GM23338 (cell line): ENCODE data around the gene WWOX. TPM values are rescaled to one million over a fixed set of nuclear protein-coding genes. Genes with fewer than 3 reads are reported as not detected.
A peak's percentile ranks its signal among the peaks of the same experiment; 100 is the strongest.

Experiments
- ATAC-seq: fragments of 200-7000 bp; cut with Tn5 transposase; 3 replicates; pipeline ENCODE4 v1.9.1; 2020
- DNase-seq: peaks from one replicate; pipeline ENCODE4 v3.0.0-alpha.2; 2015; ENCODE audit warnings: low spot score
- H2AFZ ChIP-seq: fragments of 200-600 bp; sonication (generic); 2 replicates; pipeline ENCODE4 v1.8.0; 2016; ENCODE audit warnings: antibody characterized with exemption, mild to moderate bottlenecking, moderate library complexity
- H3F3A ChIP-seq: fragments of 200-600 bp; sonication (generic); replicated peaks from 2 replicates; pipeline ENCODE4 v1.8.0; 2017; ENCODE audit warnings: antibody characterized with exemption, mixed run types, low read depth
- H3K27ac ChIP-seq: fragments of 200-600 bp; sonication (generic); 2 replicates; pipeline ENCODE4 v1.6.1; 2016; ENCODE audit warnings: low read depth
- H3K27me3 ChIP-seq: fragments of 200-600 bp; sonication (generic); 2 replicates; pipeline ENCODE4 v1.8.0; 2016; ENCODE audit warnings: mild to moderate bottlenecking, mixed run types, moderate library complexity; ENCODE audit not compliant: insufficient read depth
- H3K36me3 ChIP-seq: fragments of 200-600 bp; sonication (generic); 2 replicates; pipeline ENCODE4 v1.8.0; 2016; ENCODE audit warnings: mild to moderate bottlenecking; ENCODE audit not compliant: insufficient read depth
- H3K4me1 ChIP-seq: fragments of 200-600 bp; sonication (generic); 2 replicates; pipeline ENCODE4 v1.8.0; 2016; ENCODE audit warnings: mild to moderate bottlenecking, moderate library complexity; ENCODE audit not compliant: insufficient read depth
- H3K4me2 ChIP-seq: fragments of 200-600 bp; sonication (generic); 2 replicates; pipeline ENCODE4 v1.7.1; 2017; ENCODE audit warnings: mixed run types
- H3K4me3 ChIP-seq: fragments of 200-600 bp; sonication (generic); 2 replicates; pipeline ENCODE4 v1.6.1; 2016; ENCODE audit warnings: mixed run types
- H3K79me2 ChIP-seq: fragments of 200-600 bp; sonication (generic); replicated peaks from 2 replicates; pipeline ENCODE4 v1.8.0; 2017; ENCODE audit warnings: mild to moderate bottlenecking; ENCODE audit not compliant: insufficient read depth
- H3K9me2 ChIP-seq: fragments of 200-600 bp; sonication (generic); 2 replicates; pipeline ENCODE4 v1.8.0; 2017; ENCODE audit not compliant: insufficient read depth
- H4K20me1 ChIP-seq: fragments of 200-600 bp; sonication (generic); replicated peaks from 2 replicates; pipeline ENCODE4 v1.8.0; 2017; ENCODE audit warnings: mild to moderate bottlenecking; ENCODE audit not compliant: insufficient read depth
- H3K27ac Mint-ChIP-seq: 2 replicates; pipeline ENCODE4 v1.8.0; 2020; ENCODE audit warnings: inconsistent platforms, mild to moderate bottlenecking, moderate library complexity, mixed read lengths
- H3K27me3 Mint-ChIP-seq: 3 replicates; pipeline ENCODE4 v1.8.0; 2022; ENCODE audit warnings: low read depth, mild to moderate bottlenecking, moderate library complexity, mixed read lengths, inconsistent platforms; ENCODE audit not compliant: insufficient read depth, poor library complexity
- H3K36me3 Mint-ChIP-seq: 3 replicates; pipeline ENCODE4 v1.8.0; 2021; ENCODE audit warnings: low read depth, mild to moderate bottlenecking, inconsistent platforms, moderate library complexity, mixed read lengths
- H3K4me1 Mint-ChIP-seq: 3 replicates; pipeline ENCODE4 v1.8.0; 2020; ENCODE audit warnings: mild to moderate bottlenecking, inconsistent platforms, mixed read lengths
- H3K4me3 Mint-ChIP-seq: 3 replicates; pipeline ENCODE4 v1.8.0; 2021; ENCODE audit warnings: moderate library complexity, mild to moderate bottlenecking, inconsistent platforms, mixed read lengths
- H3K9me3 Mint-ChIP-seq: 3 replicates; pipeline ENCODE4 v1.8.0; 2020; ENCODE audit warnings: moderate library complexity, mild to moderate bottlenecking, inconsistent platforms, mixed read lengths
- EZH2phosphoT487 ChIP-seq: fragments of 200-600 bp; sonication (generic); IDR thresholded peaks from one replicate; pipeline ENCODE4 v1.8.1; 2018; ENCODE audit warnings: antibody characterized with exemption; ENCODE audit not compliant: unreplicated experiment
- NANOG ChIP-seq: IDR thresholded peaks from 2 replicates; pipeline ENCODE4 v1.6.1; 2016; ENCODE audit warnings: antibody characterized with exemption, borderline replicate concordance
- POLR2AphosphoS5 ChIP-seq: IDR thresholded peaks from 2 replicates; pipeline ENCODE4 v1.6.1; 2016; ENCODE audit warnings: antibody characterized with exemption, low read depth
- ZNF331 ChIP-seq: fragments of 250-450 bp; sonication (Bioruptor Pico); IDR thresholded peaks from 2 replicates; pipeline ENCODE4 v1.5.0; 2020; ENCODE audit warnings: low read depth, mild to moderate bottlenecking, moderate library complexity
- polyA plus RNA-seq: library from polyadenylated mRNA; unstranded; fragments of >200 nt; fragmentation: Nextera tagmentation; extraction: Ambion mirVana; gene quantifications from 2 replicates; pipeline ENCODE4 v1.2.1, GENCODE V29; 2016
- total RNA-seq: library from RNA; depleted of rRNA; stranded (reverse); fragments of >200 nt; shearing (Covaris generic); gene quantifications from 2 replicates; pipeline ENCODE4 v1.2.3, GENCODE V29; 2014
- TF ChIP-seq, protein P1 (sequence below): fragments of 250-450 bp; sonication (Bioruptor Pico); IDR thresholded peaks from 2 replicates; pipeline ENCODE4 v1.5.0; 2020; ENCODE audit warnings: mild to moderate bottlenecking, moderate library complexity
- TF ChIP-seq, protein P2 (sequence below): IDR thresholded peaks from one replicate; pipeline ENCODE4 v1.6.1; 2018; ENCODE audit warnings: antibody characterized with exemption; ENCODE audit not compliant: unreplicated experiment

WWOX gene
- total and polyA plus RNA-seq, 2 experiments from 2014 or later = 10.0 to 19.3 TPM

DNA sequence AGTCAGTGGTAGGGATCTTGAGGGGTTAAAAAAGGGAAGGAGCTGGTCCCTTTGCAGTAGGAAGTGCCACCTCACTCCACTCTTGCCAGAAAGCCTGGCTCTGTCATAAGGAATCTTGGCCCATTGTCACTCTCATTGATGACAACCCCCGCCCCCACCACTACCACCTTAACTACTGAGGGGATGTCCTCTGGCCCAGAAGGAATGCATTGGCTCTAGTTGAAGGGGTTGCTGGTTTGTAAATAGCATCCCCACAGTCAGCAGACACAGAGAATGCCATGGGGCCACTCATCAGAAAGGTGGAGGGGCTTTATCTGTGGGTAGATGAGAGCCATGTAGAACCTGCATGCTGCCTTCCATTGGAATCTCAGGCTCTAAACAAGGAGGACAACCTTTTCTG, 316.2 kb downstream of the WWOX start:
- H3K27me3 Mint-ChIP-seq = peaks cover 6% of the 10 kb centered on the region
- Histone ChIP-seq H3F3A (no peaks in the 10 kb centered on the region), H3K79me2 (no peaks in the 10 kb centered on the region), H4K20me1 (no peaks in the 10 kb centered on the region), H3K4me2 (peak overlapping the region; percentile 53), H3K4me1 (peaks cover 12% of the 10 kb centered on the region), H3K36me3 (no peaks in the 10 kb centered on the region; the same call in 1 of the 2 replicates), H3K9me2 (peaks cover 26% of the 10 kb centered on the region; the same call in 1 of the 2 replicates), H3K27me3 (no peaks in the 10 kb centered on the region), H2AFZ (no peak overlapping the region), H3K4me3 (no peak overlapping the region), H3K27ac (no peak overlapping the region)
- peaks cover 25% of the 10 kb centered on the region; the same call in 2 of the 3 replicates for H3K4me1 Mint-ChIP-seq
- H3K4me3 Mint-ChIP-seq = no peak overlapping the region
- TF ChIP-seq, protein P1, sequence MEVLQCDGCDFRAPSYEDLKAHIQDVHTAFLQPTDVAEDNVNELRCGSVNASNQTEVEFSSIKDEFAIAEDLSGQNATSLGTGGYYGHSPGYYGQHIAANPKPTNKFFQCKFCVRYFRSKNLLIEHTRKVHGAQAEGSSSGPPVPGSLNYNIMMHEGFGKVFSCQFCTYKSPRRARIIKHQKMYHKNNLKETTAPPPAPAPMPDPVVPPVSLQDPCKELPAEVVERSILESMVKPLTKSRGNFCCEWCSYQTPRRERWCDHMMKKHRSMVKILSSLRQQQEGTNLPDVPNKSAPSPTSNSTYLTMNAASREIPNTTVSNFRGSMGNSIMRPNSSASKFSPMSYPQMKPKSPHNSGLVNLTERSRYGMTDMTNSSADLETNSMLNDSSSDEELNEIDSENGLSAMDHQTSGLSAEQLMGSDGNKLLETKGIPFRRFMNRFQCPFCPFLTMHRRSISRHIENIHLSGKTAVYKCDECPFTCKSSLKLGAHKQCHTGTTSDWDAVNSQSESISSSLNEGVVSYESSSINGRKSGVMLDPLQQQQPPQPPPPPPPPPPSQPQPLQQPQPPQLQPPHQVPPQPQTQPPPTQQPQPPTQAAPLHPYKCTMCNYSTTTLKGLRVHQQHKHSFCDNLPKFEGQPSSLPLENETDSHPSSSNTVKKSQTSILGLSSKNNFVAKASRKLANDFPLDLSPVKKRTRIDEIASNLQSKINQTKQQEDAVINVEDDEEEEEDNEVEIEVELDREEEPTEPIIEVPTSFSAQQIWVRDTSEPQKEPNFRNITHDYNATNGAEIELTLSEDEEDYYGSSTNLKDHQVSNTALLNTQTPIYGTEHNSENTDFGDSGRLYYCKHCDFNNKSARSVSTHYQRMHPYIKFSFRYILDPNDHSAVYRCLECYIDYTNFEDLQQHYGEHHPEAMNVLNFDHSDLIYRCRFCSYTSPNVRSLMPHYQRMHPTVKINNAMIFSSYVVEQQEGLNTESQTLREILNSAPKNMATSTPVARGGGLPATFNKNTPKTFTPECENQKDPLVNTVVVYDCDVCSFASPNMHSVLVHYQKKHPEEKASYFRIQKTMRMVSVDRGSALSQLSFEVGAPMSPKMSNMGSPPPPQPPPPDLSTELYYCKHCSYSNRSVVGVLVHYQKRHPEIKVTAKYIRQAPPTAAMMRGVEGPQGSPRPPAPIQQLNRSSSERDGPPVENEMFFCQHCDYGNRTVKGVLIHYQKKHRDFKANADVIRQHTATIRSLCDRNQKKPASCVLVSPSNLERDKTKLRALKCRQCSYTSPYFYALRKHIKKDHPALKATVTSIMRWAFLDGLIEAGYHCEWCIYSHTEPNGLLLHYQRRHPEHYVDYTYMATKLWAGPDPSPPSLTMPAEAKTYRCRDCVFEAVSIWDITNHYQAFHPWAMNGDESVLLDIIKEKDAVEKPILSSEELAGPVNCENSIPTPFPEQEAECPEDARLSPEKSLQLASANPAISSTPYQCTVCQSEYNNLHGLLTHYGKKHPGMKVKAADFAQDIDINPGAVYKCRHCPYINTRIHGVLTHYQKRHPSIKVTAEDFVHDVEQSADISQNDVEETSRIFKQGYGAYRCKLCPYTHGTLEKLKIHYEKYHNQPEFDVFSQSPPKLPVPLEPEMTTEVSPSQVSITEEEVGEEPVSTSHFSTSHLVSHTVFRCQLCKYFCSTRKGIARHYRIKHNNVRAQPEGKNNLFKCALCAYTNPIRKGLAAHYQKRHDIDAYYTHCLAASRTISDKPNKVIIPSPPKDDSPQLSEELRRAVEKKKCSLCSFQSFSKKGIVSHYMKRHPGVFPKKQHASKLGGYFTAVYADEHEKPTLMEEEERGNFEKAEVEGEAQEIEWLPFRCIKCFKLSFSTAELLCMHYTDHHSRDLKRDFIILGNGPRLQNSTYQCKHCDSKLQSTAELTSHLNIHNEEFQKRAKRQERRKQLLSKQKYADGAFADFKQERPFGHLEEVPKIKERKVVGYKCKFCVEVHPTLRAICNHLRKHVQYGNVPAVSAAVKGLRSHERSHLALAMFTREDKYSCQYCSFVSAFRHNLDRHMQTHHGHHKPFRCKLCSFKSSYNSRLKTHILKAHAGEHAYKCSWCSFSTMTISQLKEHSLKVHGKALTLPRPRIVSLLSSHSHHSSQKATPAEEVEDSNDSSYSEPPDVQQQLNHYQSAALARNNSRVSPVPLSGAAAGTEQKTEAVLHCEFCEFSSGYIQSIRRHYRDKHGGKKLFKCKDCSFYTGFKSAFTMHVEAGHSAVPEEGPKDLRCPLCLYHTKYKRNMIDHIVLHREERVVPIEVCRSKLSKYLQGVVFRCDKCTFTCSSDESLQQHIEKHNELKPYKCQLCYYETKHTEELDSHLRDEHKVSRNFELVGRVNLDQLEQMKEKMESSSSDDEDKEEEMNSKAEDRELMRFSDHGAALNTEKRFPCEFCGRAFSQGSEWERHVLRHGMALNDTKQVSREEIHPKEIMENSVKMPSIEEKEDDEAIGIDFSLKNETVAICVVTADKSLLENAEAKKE = 0 out of 2 replicates have a peak, but pooled peaks have one; percentile 27
- TF ChIP-seq ZNF331 (CRISPR knock-in tag) = no peak
- no peak overlapping the region; the same call in 1 of the 2 replicates for H3K27ac Mint-ChIP-seq
- DNase-seq (peak; percentile 11), ATAC-seq (no peak)
- H3K36me3 Mint-ChIP-seq = no peaks in the 10 kb centered on the region
- H3K9me3 Mint-ChIP-seq = no peaks in the 10 kb centered on the region

DNA sequence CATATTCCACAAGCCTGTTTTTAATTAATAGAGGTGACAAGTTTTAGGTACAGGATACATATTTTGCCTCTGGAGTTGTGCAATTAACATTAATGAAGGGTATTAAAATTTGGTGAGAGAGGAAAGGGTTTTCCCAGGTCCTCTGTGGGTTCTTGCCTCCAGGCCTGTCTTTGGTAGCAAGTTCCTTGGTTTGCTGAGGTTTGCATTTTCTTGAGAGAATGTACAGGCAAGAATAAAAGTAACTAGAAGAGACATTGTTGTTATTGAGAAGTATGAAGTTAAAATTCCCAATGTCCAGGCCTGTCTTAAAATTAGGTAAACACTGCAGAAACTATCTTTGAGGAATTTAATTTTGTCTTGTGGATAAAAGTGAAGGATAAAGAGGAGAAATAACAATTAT, 316.9 kb downstream of the WWOX start:
- ATAC-seq = no peak
- no peaks in the 10 kb centered on the region for H4K20me1 ChIP-seq
- Mint-ChIP-seq H3K36me3 (no peaks in the 10 kb centered on the region), H3K4me3 (no peak overlapping the region), H3K9me3 (no peaks in the 10 kb centered on the region), H3K4me1 (peaks cover 30% of the 10 kb centered on the region), H3K27ac (no peak overlapping the region; the same call in 1 of the 2 replicates), H3K27me3 (peaks cover 3% of the 10 kb centered on the region)
- H3K9me2 ChIP-seq = peaks cover 19% of the 10 kb centered on the region; the same call in 1 of the 2 replicates
- no peaks in the 10 kb centered on the region for H3K27me3 ChIP-seq
- TF ChIP-seq NANOG = no peak
- no peak for TF ChIP-seq EZH2phosphoT487
- TF ChIP-seq POLR2AphosphoS5 = no peak
- TF ChIP-seq, protein P2, sequence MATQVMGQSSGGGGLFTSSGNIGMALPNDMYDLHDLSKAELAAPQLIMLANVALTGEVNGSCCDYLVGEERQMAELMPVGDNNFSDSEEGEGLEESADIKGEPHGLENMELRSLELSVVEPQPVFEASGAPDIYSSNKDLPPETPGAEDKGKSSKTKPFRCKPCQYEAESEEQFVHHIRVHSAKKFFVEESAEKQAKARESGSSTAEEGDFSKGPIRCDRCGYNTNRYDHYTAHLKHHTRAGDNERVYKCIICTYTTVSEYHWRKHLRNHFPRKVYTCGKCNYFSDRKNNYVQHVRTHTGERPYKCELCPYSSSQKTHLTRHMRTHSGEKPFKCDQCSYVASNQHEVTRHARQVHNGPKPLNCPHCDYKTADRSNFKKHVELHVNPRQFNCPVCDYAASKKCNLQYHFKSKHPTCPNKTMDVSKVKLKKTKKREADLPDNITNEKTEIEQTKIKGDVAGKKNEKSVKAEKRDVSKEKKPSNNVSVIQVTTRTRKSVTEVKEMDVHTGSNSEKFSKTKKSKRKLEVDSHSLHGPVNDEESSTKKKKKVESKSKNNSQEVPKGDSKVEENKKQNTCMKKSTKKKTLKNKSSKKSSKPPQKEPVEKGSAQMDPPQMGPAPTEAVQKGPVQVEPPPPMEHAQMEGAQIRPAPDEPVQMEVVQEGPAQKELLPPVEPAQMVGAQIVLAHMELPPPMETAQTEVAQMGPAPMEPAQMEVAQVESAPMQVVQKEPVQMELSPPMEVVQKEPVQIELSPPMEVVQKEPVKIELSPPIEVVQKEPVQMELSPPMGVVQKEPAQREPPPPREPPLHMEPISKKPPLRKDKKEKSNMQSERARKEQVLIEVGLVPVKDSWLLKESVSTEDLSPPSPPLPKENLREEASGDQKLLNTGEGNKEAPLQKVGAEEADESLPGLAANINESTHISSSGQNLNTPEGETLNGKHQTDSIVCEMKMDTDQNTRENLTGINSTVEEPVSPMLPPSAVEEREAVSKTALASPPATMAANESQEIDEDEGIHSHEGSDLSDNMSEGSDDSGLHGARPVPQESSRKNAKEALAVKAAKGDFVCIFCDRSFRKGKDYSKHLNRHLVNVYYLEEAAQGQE = no peak
- no peaks in the 10 kb centered on the region; the same call in 1 of the 2 replicates for H3K36me3 ChIP-seq
- no peak overlapping the region for H2AFZ ChIP-seq
- no peak overlapping the region for H3K4me3 ChIP-seq
- no peak overlapping the region for H3K27ac ChIP-seq
- no peaks in the 10 kb centered on the region for H3F3A ChIP-seq
- no peak for DNase-seq
- peak overlapping the region; percentile 53 for H3K4me2 ChIP-seq
- H3K79me2 ChIP-seq = no peaks in the 10 kb centered on the region
- H3K4me1 ChIP-seq = peaks cover 12% of the 10 kb centered on the region
